Stimulated activated CD4-positive, alpha-beta T cell treated with anti-CD3 and anti-CD28 coated beads, TNF-alpha, amount 100 ng/mL, for 1 hour (primary cell): ENCODE data around the gene BORCS8.
"Not testable (repeated sequence)": the region's sequence is repeated elsewhere in the genome, so short reads cannot be mapped to it uniquely, and the experiment has no call there.

Source experiments
- DNase-seq, 3 donors: peaks; one replicate each; pipeline ENCODE4 v3.0.0-alpha.2; 2020; ENCODE audit warnings: low read depth in 3 of 3, low spot score in 1 of 3

Gene BORCS8

DNA sequence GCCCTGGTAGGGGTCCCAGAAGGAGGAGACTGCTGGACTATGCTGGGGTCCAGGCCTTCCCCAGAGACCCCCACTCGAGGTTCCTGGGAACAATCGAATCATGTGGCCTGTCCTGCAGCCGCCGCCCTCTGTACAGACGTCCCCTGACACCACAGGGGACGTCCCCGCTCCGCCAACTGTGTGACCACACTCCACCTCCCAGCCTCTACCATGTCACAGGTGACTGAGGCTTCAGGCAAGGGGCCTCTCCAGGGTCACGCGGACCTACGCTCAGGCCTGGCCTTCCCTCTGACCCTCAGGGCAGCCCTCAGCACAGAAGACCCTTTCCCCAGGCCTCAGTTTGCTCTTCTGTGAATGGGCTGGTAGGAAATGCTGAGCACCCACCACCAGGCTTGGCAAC, 40.5 kb downstream of the BORCS8 start:
- no peak for DNase-seq

GRCh38 chr19:19149435-19149834, 42.5 kb downstream of the BORCS8 start:
- no peak for DNase-seq

- DNase-seq: not testable (repeated sequence)
Observed at GRCh38 chr19:19148504-19148903, 43.4 kb downstream of the BORCS8 start.

DNA sequence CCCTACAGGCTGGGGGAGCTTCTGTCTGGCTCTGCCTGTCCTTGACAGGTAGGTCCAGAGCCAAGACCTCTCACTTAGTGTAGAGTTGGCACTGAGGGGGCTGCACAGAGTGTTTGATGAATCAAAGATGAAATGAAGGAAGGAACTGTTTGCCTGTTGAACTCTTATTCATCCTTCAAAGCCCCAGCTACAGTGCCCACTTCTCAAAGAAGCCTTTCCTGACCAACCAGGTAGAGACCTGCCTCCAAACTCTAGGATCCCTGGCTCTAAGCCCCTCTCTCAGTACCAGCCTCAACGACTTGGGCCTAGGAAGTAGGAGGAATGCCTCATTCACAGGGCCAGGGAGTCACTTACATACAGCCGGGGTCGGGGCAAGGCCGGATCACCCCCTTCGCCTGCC, 44.6 kb downstream of the BORCS8 start:
- no peak for DNase-seq

DNA sequence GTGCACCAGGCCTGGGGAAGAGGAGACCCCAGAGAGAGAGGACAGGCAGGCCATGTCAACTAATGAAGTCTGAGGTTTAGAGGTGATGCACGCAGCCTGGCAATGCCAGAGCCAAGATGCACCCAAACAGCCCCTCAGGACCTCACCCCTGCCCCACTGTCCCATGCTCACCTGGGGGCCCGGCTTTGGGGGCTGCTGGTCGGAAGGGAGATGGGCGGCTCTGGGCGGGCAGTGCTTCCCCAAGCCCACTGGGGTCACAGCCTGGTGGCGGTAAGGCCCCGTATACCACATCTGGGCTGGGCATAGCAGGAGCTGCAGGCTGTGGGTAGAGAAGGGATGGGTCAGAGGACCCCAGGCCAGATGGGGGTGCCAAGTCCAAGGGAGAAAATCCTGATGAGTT, 45.1 kb downstream of the BORCS8 start:
- DNase-seq: no peak

- DNase-seq: peak; percentile 51 to 89 (median 74)
Observed at GRCh38 chr19:19145684-19146608, 46.0 kb downstream of the BORCS8 start.

DNA sequence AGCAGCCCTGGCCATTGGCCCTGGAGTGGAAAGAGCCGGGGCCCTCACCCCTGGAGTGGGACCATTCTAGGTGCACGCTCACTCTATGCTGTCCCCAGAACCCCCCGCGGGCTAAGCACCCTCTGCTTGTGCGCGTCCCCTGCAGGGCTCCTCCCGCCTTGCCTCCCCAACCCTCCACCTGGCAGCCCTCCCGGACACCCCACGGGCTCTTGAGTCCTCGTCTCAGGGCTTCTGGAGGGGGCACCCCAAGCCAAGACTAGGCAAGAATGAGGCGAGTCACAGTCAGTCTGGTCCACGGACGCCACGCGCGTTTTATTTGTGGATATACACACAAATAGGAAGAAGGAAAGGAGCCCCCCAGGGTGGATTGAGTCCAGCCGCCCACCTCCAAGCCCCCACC, 46.7 kb downstream of the BORCS8 start:
- no peak for DNase-seq

- no peak for DNase-seq
Observed at GRCh38 chr19:19142347-19142746, 49.6 kb downstream of the BORCS8 start.

- no peak for DNase-seq
Observed at GRCh38 chr19:19140476-19140875, 51.5 kb downstream of the BORCS8 start.

- no peak for DNase-seq
Observed at GRCh38 chr19:19139876-19140229, 52.1 kb downstream of the BORCS8 start.

DNA sequence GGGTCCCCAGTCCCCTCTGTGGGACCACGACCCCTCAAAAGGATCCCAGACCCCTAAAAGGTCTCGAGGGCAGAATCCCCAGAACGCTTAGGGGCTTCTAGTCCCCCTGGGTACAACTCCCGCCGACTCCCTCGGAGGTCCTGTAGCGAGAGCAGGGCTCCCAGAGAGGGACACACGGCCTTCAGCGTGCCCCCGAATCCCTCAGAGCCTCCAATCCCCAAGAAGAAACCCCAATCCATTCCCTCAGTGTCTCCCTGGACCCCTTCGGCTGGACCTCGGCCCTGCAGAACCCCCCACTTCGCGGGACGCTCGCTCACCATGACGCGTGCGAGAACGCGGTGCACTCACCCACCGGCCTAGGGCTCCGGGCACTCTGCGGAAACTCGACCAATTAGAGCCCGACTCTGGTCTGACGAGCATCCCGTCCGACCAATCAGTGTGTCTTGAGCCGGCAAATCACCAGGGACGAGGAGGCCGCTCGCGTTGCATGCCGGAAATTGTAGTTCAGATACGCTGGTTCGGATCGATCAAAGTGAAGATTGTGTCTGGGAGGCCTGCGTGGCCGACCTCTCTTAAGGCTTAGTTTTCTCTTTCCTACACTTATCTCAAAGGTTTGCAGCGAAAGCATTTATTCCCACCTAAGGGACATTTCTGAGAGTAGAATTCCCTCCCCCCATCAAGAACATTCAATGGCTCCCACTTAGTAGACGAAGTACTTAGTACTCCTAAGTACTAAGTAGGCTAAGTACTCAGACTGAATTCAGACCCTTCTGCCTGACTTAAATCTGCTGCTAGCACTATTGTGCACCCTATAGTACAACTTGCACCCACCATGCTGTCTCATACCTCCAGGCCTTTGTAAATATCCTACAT, 53.6 kb downstream of the BORCS8 start, which contains the start of gene TMEM161A:
TSS of gene TMEM161A (minus strand) at position 370 of the 873 bp plus-strand sequence. CDS start at position 320, 50 bp downstream.
- DNase-seq: peak; percentile 90 to 92 (median 91)

GRCh38 chr19:19137556-19138108, 54.3 kb downstream of the BORCS8 start:
- no peak for DNase-seq

- DNase-seq: not testable (repeated sequence)
Observed at GRCh38 chr19:19135713-19136112, 56.2 kb downstream of the BORCS8 start.

GRCh38 chr19:19134687-19135158, 57.2 kb downstream of the BORCS8 start:
- DNase-seq: peak in 1 of 3 donors; percentile 39

GRCh38 chr19:19133985-19134384, 58.0 kb downstream of the BORCS8 start:
- DNase-seq: no peak

- DNase-seq: no peak
Observed at GRCh38 chr19:19132912-19133311, 59.0 kb downstream of the BORCS8 start.

DNA sequence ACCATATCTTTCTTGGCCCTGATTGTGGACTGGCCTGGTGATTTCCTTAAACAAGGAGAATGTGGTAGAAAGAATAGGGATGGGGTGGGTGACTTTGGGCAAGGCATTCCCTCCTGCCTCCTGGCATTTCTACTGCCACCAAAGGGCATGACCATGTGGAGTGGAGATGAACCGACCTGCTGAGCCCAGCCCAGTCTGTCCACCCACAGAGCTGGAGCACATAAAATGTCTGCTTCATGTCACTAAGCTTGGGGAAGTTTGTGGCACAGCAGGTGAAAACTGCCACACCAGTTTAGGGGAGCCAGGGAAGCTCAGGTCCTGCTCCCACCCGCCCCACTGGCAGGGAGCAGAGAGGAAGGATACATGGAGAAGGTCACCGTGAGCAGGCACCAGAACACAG, 60.0 kb downstream of the BORCS8 start:
- DNase-seq: no peak
